SK-N-SH treated with all-trans-retinoic acid at 6 μM for 48 hours (cell line): ENCODE data around the gene CEP89.

Source experiments
- ATAC-seq: fragments of 200-7000 bp; cut with Tn5 transposase; 3 replicates; pipeline ENCODE4 v1.9.1; 2020; ENCODE audit warnings: mild to moderate bottlenecking, moderate library complexity
- ARNTL ChIP-seq: fragments of 450-650 bp; formaldehyde crosslinking; IDR thresholded peaks from 2 replicates; pipeline ENCODE4 v1.5.0; 2020; ENCODE audit warnings: low read depth, mild to moderate bottlenecking, moderate library complexity, borderline replicate concordance
- BACH2 ChIP-seq: fragments of 250-450 bp; sonication (Bioruptor Pico); IDR thresholded peaks from 2 replicates; pipeline ENCODE4 v1.9.0; 2021; ENCODE audit warnings: mild to moderate bottlenecking, borderline replicate concordance
- CREB5 ChIP-seq: fragments of 250-450 bp; sonication (Bioruptor Pico); IDR thresholded peaks from 2 replicates; pipeline ENCODE4 v1.5.1; 2020; ENCODE audit warnings: low read depth, mild to moderate bottlenecking, moderate library complexity
- CSDC2 ChIP-seq: fragments of 250-450 bp; sonication (Bioruptor Pico); IDR thresholded peaks from 2 replicates; pipeline ENCODE4 v1.5.0; 2020; ENCODE audit warnings: mild to moderate bottlenecking, moderate library complexity
- CSRNP3 ChIP-seq: fragments of 250-450 bp; sonication (Bioruptor Pico); IDR thresholded peaks from 2 replicates; pipeline ENCODE4 v1.5.1; 2021; ENCODE audit warnings: mild to moderate bottlenecking, moderate library complexity
- ESRRG ChIP-seq: fragments of 250-450 bp; sonication (Bioruptor Pico); IDR thresholded peaks from 2 replicates; pipeline ENCODE4 v1.6.1; 2021; ENCODE audit warnings: mild to moderate bottlenecking
- GLIS3 ChIP-seq: fragments of 250-450 bp; sonication (Bioruptor Pico); IDR thresholded peaks from 2 replicates; pipeline ENCODE4 v1.5.0; 2020; ENCODE audit warnings: mild to moderate bottlenecking, moderate library complexity
- ISL1 ChIP-seq: fragments of 250-450 bp; sonication (Bioruptor Pico); IDR thresholded peaks from 2 replicates; pipeline ENCODE4 v2.1.2; 2022; ENCODE audit warnings: mild to moderate bottlenecking, moderate library complexity
- OSR1 ChIP-seq: fragments of 250-450 bp; sonication (Bioruptor Pico); IDR thresholded peaks from 2 replicates; pipeline ENCODE4 v1.8.0; 2022; ENCODE audit warnings: moderate library complexity, mild to moderate bottlenecking, inconsistent platforms
- PATZ1 ChIP-seq: fragments of 250-450 bp; sonication (Bioruptor Pico); IDR thresholded peaks from 2 replicates; pipeline ENCODE4 v1.8.0; 2020; ENCODE audit warnings: mild to moderate bottlenecking, moderate library complexity, borderline replicate concordance
- POU6F1 ChIP-seq: fragments of 250-450 bp; sonication (Bioruptor Pico); IDR thresholded peaks from 2 replicates; pipeline ENCODE4 v1.8.0; 2021; ENCODE audit warnings: low read depth, mild to moderate bottlenecking, moderate library complexity, borderline replicate concordance
- PPARA ChIP-seq: fragments of 250-450 bp; sonication (Bioruptor Pico); IDR thresholded peaks from 2 replicates; pipeline ENCODE4 v1.5.0; 2020; ENCODE audit warnings: mild to moderate bottlenecking, borderline replicate concordance
- RARB ChIP-seq: fragments of 250-450 bp; sonication (Bioruptor Pico); IDR thresholded peaks from 2 replicates; pipeline ENCODE4 v1.8.0; 2021; ENCODE audit warnings: mild to moderate bottlenecking, moderate library complexity
- SNAI2 ChIP-seq: fragments of 250-450 bp; sonication (Bioruptor Pico); IDR thresholded peaks from 2 replicates; pipeline ENCODE4 v1.5.0; 2020; ENCODE audit warnings: mild to moderate bottlenecking, moderate library complexity
- TCF4 ChIP-seq: fragments of 250-450 bp; sonication (Bioruptor Pico); IDR thresholded peaks from 2 replicates; pipeline ENCODE4 v1.8.0; 2021; ENCODE audit warnings: mild to moderate bottlenecking, moderate library complexity, borderline replicate concordance
- TOX ChIP-seq: fragments of 250-450 bp; sonication (Bioruptor Pico); IDR thresholded peaks from 2 replicates; pipeline ENCODE4 v1.8.0; 2021; ENCODE audit warnings: mild to moderate bottlenecking, moderate library complexity, borderline replicate concordance
- TSHZ2 ChIP-seq: fragments of 250-450 bp; sonication (Bioruptor Pico); IDR thresholded peaks from 2 replicates; pipeline ENCODE4 v1.5.0; 2020; ENCODE audit warnings: mild to moderate bottlenecking, moderate library complexity
- ZC3H10 ChIP-seq: fragments of 250-450 bp; sonication (Bioruptor Pico); IDR thresholded peaks from 2 replicates; pipeline ENCODE4 v1.5.1; 2021; ENCODE audit warnings: mild to moderate bottlenecking, moderate library complexity
- ZFP3 ChIP-seq: fragments of 250-450 bp; sonication (Bioruptor Pico); IDR thresholded peaks from 2 replicates; pipeline ENCODE4 v1.5.0; 2020; ENCODE audit warnings: mild to moderate bottlenecking, moderate library complexity
- ZFP30 ChIP-seq: fragments of 450-650 bp; formaldehyde crosslinking; IDR thresholded peaks from 2 replicates; pipeline ENCODE4 v1.5.0; 2022; ENCODE audit warnings: mild to moderate bottlenecking, moderate library complexity
- ZNF565 ChIP-seq: fragments of 450-650 bp; formaldehyde crosslinking; conservative IDR thresholded peaks from 2 replicates; pipeline ENCODE4 v1.5.0; 2020; ENCODE audit warnings: low read depth, mild to moderate bottlenecking, moderate library complexity
- ZNF70 ChIP-seq: fragments of 450-650 bp; formaldehyde crosslinking; IDR thresholded peaks from 2 replicates; pipeline ENCODE4 v1.5.0; 2020; ENCODE audit warnings: mild to moderate bottlenecking, moderate library complexity
- ZNF8 ChIP-seq: fragments of 450-650 bp; formaldehyde crosslinking; IDR thresholded peaks from 2 replicates; pipeline ENCODE4 v1.5.0; 2020; ENCODE audit warnings: mild to moderate bottlenecking, moderate library complexity

The CEP89 gene

GRCh38 chr19:32865326-32865725 is 106.4 kb downstream of the CEP89 start:
- TF ChIP-seq ESRRG (CRISPR knock-in tag) (no peak), ISL1 (CRISPR knock-in tag) (no peak), ZFP30 (CRISPR knock-in tag) (no peak), ARNTL (no peak), PATZ1 (no peak), BACH2 (no peak), CSRNP3 (CRISPR knock-in tag) (no peak), OSR1 (CRISPR knock-in tag) (no peak), TSHZ2 (CRISPR knock-in tag) (no peak), SNAI2 (CRISPR knock-in tag) (no peak), ZC3H10 (CRISPR knock-in tag) (no peak), RARB (no peak), TCF4 (CRISPR knock-in tag) (no peak), PPARA (CRISPR knock-in tag) (no peak), ZNF565 (no peak)
- ATAC-seq: no peak

GRCh38 chr19:32864318-32865007 is 107.3 kb downstream of the CEP89 start:
- no peak for ATAC-seq
- TF ChIP-seq ZFP3 (CRISPR knock-in tag) (no peak), TOX (CRISPR knock-in tag) (no peak), ARNTL (no peak), ZNF70 (CRISPR knock-in tag) (no peak), ZNF565 (no peak), ZNF8 (CRISPR knock-in tag) (no peak), PATZ1 (no peak), CSDC2 (no peak), CREB5 (CRISPR knock-in tag) (no peak), RARB (no peak), POU6F1 (CRISPR knock-in tag) (no peak), BACH2 (no peak), TCF4 (CRISPR knock-in tag) (no peak), SNAI2 (CRISPR knock-in tag) (no peak), OSR1 (CRISPR knock-in tag) (no peak), ESRRG (CRISPR knock-in tag) (no peak), CSRNP3 (CRISPR knock-in tag) (no peak), ISL1 (CRISPR knock-in tag) (no peak), GLIS3 (no peak), ZFP30 (CRISPR knock-in tag) (no peak)
- TF ChIP-seq, all 23 proteins: peak for 0
